Right lobe of liver (tissue), 6 donors: ENCODE data around the gene KAZN. TPM values are rescaled to one million over a fixed set of nuclear protein-coding genes. Genes with fewer than 3 reads are reported as not detected.

ENCODE experiments used
- ATAC-seq, 4 donors: fragments of 200-7000 bp; cut with Tn5 transposase; one replicate each; pipeline ENCODE4 v1.9.1; 2020; ENCODE audit warnings: mild to moderate bottlenecking in 4 of 4, moderate library complexity in 4 of 4
- DNase-seq, 3 donors: peaks; one replicate each; pipeline ENCODE4 v3.0.0-alpha.2; 2020
- H3K27ac ChIP-seq, 3 donors: fragments of 200-600 bp; one replicate each; pipeline ENCODE4 v1.8.0; 2022
- H3K27me3 ChIP-seq, 2 donors: fragments of 200-600 bp; one replicate each; pipeline ENCODE4 v1.8.0; 2022
- H3K36me3 ChIP-seq, 4 donors: fragments of 200-600 bp; sonication (generic) in 1 of 4; one replicate each; pipeline versions ENCODE4 v1.5.1 to v1.8.0; 2017 to 2022; ENCODE audit warnings: control low read depth in 1 of 4
- H3K4me1 ChIP-seq, 4 donors: fragments of 200-600 bp; sonication (generic) in 1 of 4; one replicate each; pipeline versions ENCODE4 v1.5.1 to v1.8.0; 2017 to 2022; ENCODE audit warnings: control low read depth in 1 of 4
- H3K4me3 ChIP-seq, 3 donors: fragments of 200-600 bp; one replicate each; pipeline ENCODE4 v1.8.0; 2022
- H3K9me3 ChIP-seq, 4 donors: fragments of 200-600 bp; sonication (generic) in 1 of 4; one replicate each; pipeline versions ENCODE4 v1.5.1 to v1.8.0; 2017 to 2022; ENCODE audit warnings: control low read depth in 1 of 4
- CTCF ChIP-seq, 4 donors: fragments of 200-600 bp in 3 of 4; fragments of 450-650 bp in 1 of 4; IDR thresholded peaks; one replicate each; pipeline versions ENCODE4 v1.5.1 to v1.8.0; 2016 to 2022; ENCODE audit warnings: antibody characterized with exemption in 4 of 4, mild to moderate bottlenecking in 2 of 4
- POLR2A ChIP-seq: fragments of 450-650 bp; IDR thresholded peaks from one replicate; pipeline ENCODE4 v1.6.1; 2017; ENCODE audit warnings: antibody characterized with exemption, mild to moderate bottlenecking
- WGBS: methylation state at CpG from one replicate; pipeline ENCODE4 v1.1.6; 2018; ENCODE audit warnings: low coverage, low lambda C conversion rate; ENCODE audit not compliant: insufficient coverage; ENCODE audit errors: missing lambda C conversion rate; 5-methylcytosine and 5-hydroxymethylcytosine counted together
- intact Hi-C, 2 donors: fragments of 100-400 bp; cut with DNase I; formaldehyde crosslinking; loops; one replicate each; pipeline versions ENCODE4 v1.11.2 to v1.14.1; 2022
- total RNA-seq, 6 experiments: library from RNA; depleted of rRNA in 2 of 6; stranded (reverse); fragments of >200 nt in 2 of 6; fragmentation: NEBNext Ultra II Directional in 3 of 6; extraction: Animal tissue kit (Norgen Biotek cat#: 25700) in 3 of 6; gene quantifications; one replicate each; pipeline versions ENCODE4 v1.1.0 to v1.2.4, GENCODE V29; 2016 to 2023
- donor health status: DM: no; HTN: yes; CAD: no.
- donor health status: DM: no; HTN: no; CAD: no.
- donor health status: DM: no; HTN: no; CAD: no.
- donor health status: DM: no; HTN: yes; CAD: no.
- donor health status: DM: no; HTN: yes; CAD: no.

Gene KAZN
- total RNA-seq, 6 experiments from 2014 or later, result 1.5 to 7.2 (median 2.7) TPM

- TF ChIP-seq POLR2A (no peak), CTCF (IDR thresholded peaks at IDR 0.05) (no peak)
- no peak for ATAC-seq
- no peak overlapping the region for H3K27ac ChIP-seq
- no peaks in the 10 kb centered on the region for H3K9me3 ChIP-seq
- intact Hi-C loops, result no loop called here
- no peak overlapping the region for H3K4me3 ChIP-seq
- H3K4me1 ChIP-seq, result no peaks in the 10 kb centered on the region
- no peak for DNase-seq
- H3K36me3 ChIP-seq, result no peaks in the 10 kb centered on the region
- 37% methylated on average over 2 of the region's 10 CpGs for WGBS
- H3K27me3 ChIP-seq, result no peaks in the 10 kb centered on the region
Observed at GRCh38 chr1:14715266-14715665, 116.8 kb downstream of the KAZN start.

- Histone ChIP-seq H3K4me1 (no peaks in the 10 kb centered on the region), H3K27me3 (no peaks in the 10 kb centered on the region), H3K4me3 (no peak overlapping the region), H3K27ac (no peak overlapping the region), H3K9me3 (no peaks in the 10 kb centered on the region), H3K36me3 (no peaks in the 10 kb centered on the region)
- DNase-seq, result no peak
- 71% methylated on average over 7 of the region's 7 CpGs for WGBS
- intact Hi-C loops, result no loop called here
- TF ChIP-seq POLR2A (no peak), CTCF (IDR thresholded peaks at IDR 0.05) (no peak)
- no peak for ATAC-seq
Observed at GRCh38 chr1:14715802-14716201, 117.3 kb downstream of the KAZN start.

GRCh38 chr1:14716474-14716873 lies 118.0 kb downstream of the KAZN start:
- no peaks in the 10 kb centered on the region for H3K9me3 ChIP-seq
- H3K27ac ChIP-seq, result no peak overlapping the region
- TF ChIP-seq POLR2A, result no peak
- no peak for TF ChIP-seq CTCF (IDR thresholded peaks at IDR 0.05)
- H3K4me1 ChIP-seq, result no peaks in the 10 kb centered on the region
- ATAC-seq (no peak), DNase-seq (no peak)
- WGBS, result 66% methylated on average over 5 of the region's 5 CpGs
- intact Hi-C loops, result no loop called here
- no peaks in the 10 kb centered on the region for H3K27me3 ChIP-seq
- no peak overlapping the region for H3K4me3 ChIP-seq
- no peaks in the 10 kb centered on the region for H3K36me3 ChIP-seq

GRCh38 chr1:14718476-14718875 lies 120.0 kb downstream of the KAZN start:
- H3K4me3 ChIP-seq, result no peak overlapping the region
- H3K4me1 ChIP-seq, result no peaks in the 10 kb centered on the region
- H3K27ac ChIP-seq, result no peak overlapping the region
- H3K36me3 ChIP-seq, result no peaks in the 10 kb centered on the region
- DNase-seq (no peak), ATAC-seq (no peak)
- no peaks in the 10 kb centered on the region for H3K27me3 ChIP-seq
- intact Hi-C loops, result no loop called here
- no peaks in the 10 kb centered on the region for H3K9me3 ChIP-seq
- TF ChIP-seq POLR2A (no peak), CTCF (IDR thresholded peaks at IDR 0.05) (no peak)
- 83% methylated on average over 7 of the region's 7 CpGs for WGBS

- DNase-seq (no peak), ATAC-seq (no peak)
- TF ChIP-seq POLR2A (no peak), CTCF (IDR thresholded peaks at IDR 0.05) (no peak)
- Histone ChIP-seq H3K27ac (no peak overlapping the region), H3K4me1 (no peaks in the 10 kb centered on the region), H3K4me3 (no peak overlapping the region), H3K27me3 (no peaks in the 10 kb centered on the region), H3K36me3 (no peaks in the 10 kb centered on the region), H3K9me3 (no peaks in the 10 kb centered on the region)
- intact Hi-C loops, result no loop called here
- 51% methylated on average over 7 of the region's 11 CpGs for WGBS
Observed at GRCh38 chr1:14723401-14723800, 124.9 kb downstream of the KAZN start.
